ENCODE measurements around the gene VCAN.
A peak's percentile ranks its signal among the peaks of the same experiment; 100 is the strongest.

Gene VCAN

DNA sequence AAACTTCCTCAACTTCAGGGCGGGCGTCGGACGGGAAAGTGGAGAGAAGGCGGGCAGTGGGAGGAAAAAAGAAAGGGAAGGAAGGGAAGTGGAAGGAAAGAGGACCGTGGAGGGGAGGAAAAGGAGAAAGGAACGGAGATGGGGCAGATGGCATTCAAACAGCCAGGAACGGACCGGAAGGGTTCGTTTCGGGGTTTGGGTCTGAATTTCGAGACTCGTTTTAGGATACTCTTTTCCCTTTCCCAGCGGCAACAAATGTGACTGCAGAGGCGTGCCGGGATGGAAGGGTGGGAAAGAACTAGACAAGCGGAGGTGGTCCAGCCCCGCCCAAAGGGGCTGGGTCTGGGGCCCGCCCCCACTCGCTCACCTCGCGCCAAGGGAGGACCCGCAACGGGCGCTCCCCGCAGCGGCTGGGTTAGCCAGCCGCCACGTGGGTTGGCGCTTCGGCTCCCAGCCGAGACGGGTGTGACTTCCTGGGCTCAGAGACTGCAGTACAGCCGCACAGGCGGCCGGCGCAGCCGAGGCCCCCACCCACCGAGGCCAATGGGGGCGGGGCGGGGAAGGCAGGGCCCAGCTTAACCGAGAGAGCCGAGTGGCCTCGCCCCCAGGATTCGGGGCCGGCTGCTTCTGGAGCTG is 2.7 kb downstream of the VCAN start:
- Histone ChIP-seq H3K27ac (peak overlapping the region; percentile 78 to 92), H3K4me3 (peak overlapping the region; percentile 80)
- TF ChIP-seq, protein P1, sequence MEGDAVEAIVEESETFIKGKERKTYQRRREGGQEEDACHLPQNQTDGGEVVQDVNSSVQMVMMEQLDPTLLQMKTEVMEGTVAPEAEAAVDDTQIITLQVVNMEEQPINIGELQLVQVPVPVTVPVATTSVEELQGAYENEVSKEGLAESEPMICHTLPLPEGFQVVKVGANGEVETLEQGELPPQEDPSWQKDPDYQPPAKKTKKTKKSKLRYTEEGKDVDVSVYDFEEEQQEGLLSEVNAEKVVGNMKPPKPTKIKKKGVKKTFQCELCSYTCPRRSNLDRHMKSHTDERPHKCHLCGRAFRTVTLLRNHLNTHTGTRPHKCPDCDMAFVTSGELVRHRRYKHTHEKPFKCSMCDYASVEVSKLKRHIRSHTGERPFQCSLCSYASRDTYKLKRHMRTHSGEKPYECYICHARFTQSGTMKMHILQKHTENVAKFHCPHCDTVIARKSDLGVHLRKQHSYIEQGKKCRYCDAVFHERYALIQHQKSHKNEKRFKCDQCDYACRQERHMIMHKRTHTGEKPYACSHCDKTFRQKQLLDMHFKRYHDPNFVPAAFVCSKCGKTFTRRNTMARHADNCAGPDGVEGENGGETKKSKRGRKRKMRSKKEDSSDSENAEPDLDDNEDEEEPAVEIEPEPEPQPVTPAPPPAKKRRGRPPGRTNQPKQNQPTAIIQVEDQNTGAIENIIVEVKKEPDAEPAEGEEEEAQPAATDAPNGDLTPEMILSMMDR (IDR thresholded peaks at IDR 0.05) = no peak
- DNase-seq (ENCODE audit: low spot score) = peak; percentile 96

DNA sequence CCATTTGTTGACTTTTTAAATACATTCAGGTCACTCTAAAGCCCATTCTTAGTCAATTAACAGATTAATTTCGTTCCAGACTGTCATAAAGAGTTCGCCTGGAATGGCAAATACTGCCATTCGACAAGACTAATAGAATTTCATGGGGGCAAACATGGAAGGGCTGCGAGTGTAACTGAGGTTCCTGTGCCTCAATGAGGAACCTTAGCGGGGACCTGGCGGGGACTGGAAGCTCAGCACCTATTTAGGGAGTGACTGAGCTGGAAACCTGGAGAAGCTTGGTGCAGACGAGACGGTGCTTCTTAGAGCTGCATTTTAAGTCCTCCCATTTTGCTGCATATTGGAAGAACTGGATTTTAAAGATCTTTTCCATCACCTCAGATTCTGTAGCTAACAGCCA is 3.4 kb downstream of the VCAN start:
- DNase-seq (ENCODE audit: low spot score) = no peak
- peak overlapping the region; percentile 78 to 92 for H3K27ac ChIP-seq
- TF ChIP-seq, protein P1 (IDR thresholded peaks at IDR 0.05) = no peak
- peak overlapping the region; percentile 80 for H3K4me3 ChIP-seq

DNA sequence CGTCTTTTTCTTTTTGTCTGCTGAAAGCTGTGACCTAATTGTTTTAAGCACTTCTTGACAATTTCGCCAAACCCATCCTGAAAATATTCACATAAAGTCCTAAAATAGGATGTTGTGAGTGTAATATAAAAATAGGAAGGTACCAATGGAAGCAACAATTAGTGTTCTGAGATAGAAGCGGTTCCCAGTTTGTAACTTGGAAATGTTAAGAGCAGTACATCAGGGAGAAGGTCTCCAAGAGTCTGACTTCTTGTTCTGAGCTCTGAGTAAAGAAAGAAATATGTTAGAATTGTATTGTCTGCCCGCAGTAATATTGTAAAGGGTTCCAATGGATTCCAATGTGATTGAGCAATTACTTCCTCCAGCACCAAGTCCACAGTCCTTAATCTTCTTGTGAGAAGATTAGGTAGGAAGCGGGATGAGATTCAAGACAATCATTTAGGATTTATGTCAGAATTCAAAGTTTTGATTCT is 3.9 kb downstream of the VCAN start:
- TF ChIP-seq, protein P1 (IDR thresholded peaks at IDR 0.05) = no peak
- Histone ChIP-seq H3K27ac (peak overlapping the region; percentile 78 to 92), H3K4me3 (peak overlapping the region; percentile 80)
- no peak for DNase-seq (ENCODE audit: low spot score)

DNA sequence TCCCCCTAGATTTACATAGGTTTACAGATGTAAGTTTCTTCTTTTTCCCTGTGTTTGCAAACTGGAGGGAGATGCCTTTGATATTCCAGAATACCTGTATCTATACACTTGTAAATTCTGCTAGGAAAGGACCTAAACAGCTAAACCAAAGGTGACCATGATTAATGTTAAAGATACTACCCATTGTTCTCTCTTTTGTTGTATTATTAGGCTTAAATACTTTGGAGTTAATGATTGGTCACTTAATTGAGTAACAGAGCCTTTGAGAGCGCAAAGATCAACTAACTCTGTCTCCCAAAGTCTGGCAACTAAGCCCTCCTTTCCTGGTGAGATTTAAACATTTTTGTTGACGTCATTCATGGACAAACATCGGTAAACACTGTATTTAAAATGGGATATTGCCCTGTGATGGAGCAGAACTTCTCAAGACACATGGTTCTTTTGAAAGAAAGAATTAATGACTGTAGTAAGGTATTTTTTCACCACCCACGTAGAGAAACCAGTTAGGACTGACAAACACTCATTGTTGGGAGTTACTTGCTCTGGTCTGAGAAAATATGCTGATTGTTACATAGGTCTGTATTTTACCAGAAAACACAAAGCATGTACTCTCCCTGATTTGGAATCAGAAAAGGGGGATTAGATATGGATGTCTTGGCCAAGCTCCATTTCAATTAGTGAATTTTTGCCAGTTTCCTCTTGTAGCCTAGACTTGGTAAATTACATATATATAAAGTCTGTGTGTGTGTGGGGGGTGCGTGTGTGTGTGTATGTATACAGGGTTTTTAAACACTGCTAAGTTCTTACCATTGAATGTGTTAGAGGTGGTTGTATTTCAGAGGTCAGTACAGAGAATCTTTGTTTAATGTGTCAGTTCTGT is 4.6 kb downstream of the VCAN start:
- DNase-seq (ENCODE audit: low spot score) = no peak
- H3K27ac ChIP-seq = peak overlapping the region; percentile 78 to 92
- peak overlapping the region; percentile 80 for H3K4me3 ChIP-seq
- TF ChIP-seq, protein P1 (IDR thresholded peaks at IDR 0.05) = no peak

DNA sequence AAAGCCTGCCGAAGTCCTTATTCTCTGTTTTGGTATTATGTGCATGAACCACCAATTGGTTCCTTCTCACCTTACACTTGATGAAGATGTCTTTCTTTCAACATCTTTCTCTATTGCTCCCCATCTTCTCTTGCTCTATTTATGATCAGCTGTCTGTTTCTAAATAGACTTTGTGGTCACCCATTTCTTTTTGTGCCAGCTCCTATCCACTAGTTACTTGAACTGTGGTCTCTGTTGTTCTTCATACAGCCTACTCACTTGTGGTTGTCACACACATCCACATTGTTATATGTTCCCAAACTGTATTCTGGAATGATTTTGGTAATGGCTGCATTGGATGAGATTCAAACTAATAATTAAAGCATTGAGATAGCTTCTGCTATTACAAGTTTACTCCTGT is 11.4 kb downstream of the VCAN start:
- TF ChIP-seq, protein P1 (IDR thresholded peaks at IDR 0.05) = no peak
- Histone ChIP-seq H3K4me3 (no peak overlapping the region), H3K27ac (no peak overlapping the region)
- no peak for DNase-seq (ENCODE audit: low spot score)

DNA sequence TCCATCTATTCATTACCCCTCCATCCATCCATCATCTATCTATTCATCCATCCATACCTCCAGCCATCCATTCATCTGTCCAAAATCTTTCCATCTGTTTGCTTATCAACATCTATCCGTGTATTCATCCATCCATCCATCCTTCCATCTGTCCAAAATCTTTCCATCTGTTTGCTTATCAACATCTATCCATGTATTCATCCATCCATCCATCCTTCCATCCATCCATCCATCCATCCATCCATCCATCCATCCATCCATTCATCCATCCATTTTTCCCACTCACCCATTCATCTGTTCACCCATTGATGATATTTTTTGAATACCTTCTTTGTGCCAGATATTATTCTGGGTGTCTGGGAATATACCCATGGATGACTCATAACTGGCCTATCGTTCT is 12.8 kb downstream of the VCAN start:
- Histone ChIP-seq H3K27ac (no peak overlapping the region), H3K4me3 (no peak overlapping the region)
- TF ChIP-seq, protein P1 (IDR thresholded peaks at IDR 0.05) = no peak
- no peak for DNase-seq (ENCODE audit: low spot score)

All from coronary artery (tissue), 2 donors.